ENCODE measurements around the gene ENTHD1. TPM values are rescaled to one million over a fixed set of nuclear protein-coding genes. Genes with fewer than 3 reads are reported as not detected.
"Not testable (repeated sequence)": the region's sequence is repeated elsewhere in the genome, so short reads cannot be mapped to it uniquely, and the experiment has no call there.

The ENTHD1 gene
- total RNA-seq, 1 donor from 2014 or later, result not detected

GRCh38 chr22:39872548-39872947 lies 21.0 kb downstream of the ENTHD1 start:
- Mint-ChIP-seq H3K36me3 (no peaks in the 10 kb centered on the region), H3K27ac (no peak overlapping the region), H3K4me1 (peaks cover 6% of the 10 kb centered on the region), H3K9me3 (no peaks in the 10 kb centered on the region), H3K4me3 (no peak overlapping the region), H3K27me3 (ENCODE audit: insufficient read depth, low read depth) (no peaks in the 10 kb centered on the region)
- Histone ChIP-seq H3K27me3 (no peaks in the 10 kb centered on the region), H2AFZ (replicated peaks) (no peak overlapping the region), H3F3A (ENCODE audit: low read depth) (peaks cover 3% of the 10 kb centered on the region), H3K4me3 (no peak overlapping the region), H3K9me3 (ENCODE audit: low read depth) (no peaks in the 10 kb centered on the region), H3K27ac (no peak overlapping the region), H4K20me1 (ENCODE audit: low read depth) (no peaks in the 10 kb centered on the region), H3K4me2 (no peak overlapping the region), H3K9ac (no peak overlapping the region), H3K36me3 (no peaks in the 10 kb centered on the region), H3K79me2 (ENCODE audit: low read depth) (no peaks in the 10 kb centered on the region), H3K4me1 (peaks cover 14% of the 10 kb centered on the region)
- no peak for TF ChIP-seq EZH2phosphoT487 (IDR thresholded peaks at IDR 0.05)
- TF ChIP-seq EZH2 (IDR thresholded peaks at IDR 0.05), result no peak
- no peak for TF ChIP-seq CTCF (IDR thresholded peaks at IDR 0.05)
- no peak for DNase-seq (ENCODE audit: low spot score)

GRCh38 chr22:39871008-39871798 lies 22.4 kb downstream of the ENTHD1 start:
- Histone ChIP-seq H3K4me3 (no peak overlapping the region), H3K9me3 (ENCODE audit: low read depth) (no peaks in the 10 kb centered on the region), H3K27ac (no peak overlapping the region), H3K36me3 (no peaks in the 10 kb centered on the region), H3K9ac (no peak overlapping the region), H3K4me2 (no peak overlapping the region), H3K27me3 (no peaks in the 10 kb centered on the region), H4K20me1 (ENCODE audit: low read depth) (no peaks in the 10 kb centered on the region), H3K79me2 (ENCODE audit: low read depth) (no peaks in the 10 kb centered on the region), H3K4me1 (peaks cover 8% of the 10 kb centered on the region), H2AFZ (replicated peaks) (no peak overlapping the region), H3F3A (ENCODE audit: low read depth) (no peaks in the 10 kb centered on the region)
- H3K4me1 Mint-ChIP-seq, result no peaks in the 10 kb centered on the region
- no peak overlapping the region for H3K27ac Mint-ChIP-seq
- DNase-seq (ENCODE audit: low spot score), result no peak
- no peaks in the 10 kb centered on the region for H3K27me3 Mint-ChIP-seq (ENCODE audit: insufficient read depth, low read depth)
- no peak overlapping the region for H3K4me3 Mint-ChIP-seq
- TF ChIP-seq CTCF (IDR thresholded peaks at IDR 0.05) (no peak), EZH2phosphoT487 (IDR thresholded peaks at IDR 0.05) (no peak), EZH2 (IDR thresholded peaks at IDR 0.05) (no peak)
- no peaks in the 10 kb centered on the region for H3K9me3 Mint-ChIP-seq
- H3K36me3 Mint-ChIP-seq, result no peaks in the 10 kb centered on the region

- H3K27me3 Mint-ChIP-seq (ENCODE audit: insufficient read depth, low read depth); DNase-seq (ENCODE audit: low spot score); H3K4me1 Mint-ChIP-seq; H3K27me3 ChIP-seq; H3K27ac Mint-ChIP-seq; H2AFZ ChIP-seq (replicated peaks); H3K79me2 ChIP-seq (ENCODE audit: low read depth); H3F3A ChIP-seq (ENCODE audit: low read depth); H3K27ac ChIP-seq; H3K4me3 ChIP-seq; H3K9ac ChIP-seq; H3K4me3 Mint-ChIP-seq; H3K4me2 ChIP-seq; H3K36me3 ChIP-seq; H3K9me3 ChIP-seq (ENCODE audit: low read depth); H3K9me3 Mint-ChIP-seq; H3K4me1 ChIP-seq; H4K20me1 ChIP-seq (ENCODE audit: low read depth); H3K36me3 Mint-ChIP-seq: not testable (repeated sequence)
Observed at GRCh38 chr22:39869797-39870196, 23.8 kb downstream of the ENTHD1 start.

GRCh38 chr22:39868741-39869140 lies 24.8 kb downstream of the ENTHD1 start:
- no peaks in the 10 kb centered on the region for H4K20me1 ChIP-seq (ENCODE audit: low read depth)
- H3K36me3 Mint-ChIP-seq, result no peaks in the 10 kb centered on the region
- peaks cover 8% of the 10 kb centered on the region for H3K4me1 ChIP-seq
- H3F3A ChIP-seq (ENCODE audit: low read depth), result no peaks in the 10 kb centered on the region
- H3K4me1 Mint-ChIP-seq, result no peaks in the 10 kb centered on the region
- no peak overlapping the region for H3K4me3 ChIP-seq
- TF ChIP-seq EZH2 (IDR thresholded peaks at IDR 0.05) (no peak), EZH2phosphoT487 (IDR thresholded peaks at IDR 0.05) (no peak), CTCF (IDR thresholded peaks at IDR 0.05) (no peak)
- DNase-seq (ENCODE audit: low spot score), result no peak
- H3K27me3 ChIP-seq, result peaks cover 4% of the 10 kb centered on the region
- no peaks in the 10 kb centered on the region for H3K9me3 ChIP-seq (ENCODE audit: low read depth)
- no peak overlapping the region for H3K27ac Mint-ChIP-seq
- H3K27me3 Mint-ChIP-seq (ENCODE audit: insufficient read depth, low read depth), result no peaks in the 10 kb centered on the region
- no peak overlapping the region for H3K4me2 ChIP-seq
- no peak overlapping the region for H2AFZ ChIP-seq (replicated peaks)
- H3K9me3 Mint-ChIP-seq, result no peaks in the 10 kb centered on the region
- H3K79me2 ChIP-seq (ENCODE audit: low read depth), result no peaks in the 10 kb centered on the region
- H3K9ac ChIP-seq, result no peak overlapping the region
- no peak overlapping the region for H3K4me3 Mint-ChIP-seq
- no peak overlapping the region for H3K27ac ChIP-seq
- H3K36me3 ChIP-seq, result no peaks in the 10 kb centered on the region

All from neural progenitor cell (in vitro differentiated cells).